GM12878 (cell line): ENCODE measurements around the gene MYH7B. TPM values are rescaled to one million over a fixed set of nuclear protein-coding genes. Genes with fewer than 3 reads are reported as not detected.

Source experiments
- ATAC-seq: fragments of 200-7000 bp; cut with Tn5 transposase; 3 replicates; pipeline ENCODE4 v1.9.1; 2020; ENCODE audit warnings: mild to moderate bottlenecking, moderate library complexity
- BruUV-seq: library from RNA; stranded (reverse); fragments of 400-500 nt; replicated peaks from 2 replicates; lab custom pipeline; 2021; lab: Mats Ljungman, UMichigan
- CTCF ChIA-PET: fragments of 300-600 bp; sonication (Branson Sonifier 250); formaldehyde crosslinking; extraction: SDS; loops from one replicate; lab custom pipeline; 2021; ENCODE audit warnings: inconsistent platforms; lab: Yijun Ruan, JAX
- POLR2A ChIA-PET: fragments of 350-600 bp; formaldehyde crosslinking; extraction: SDS; loops from one replicate; lab custom pipeline; 2021; ENCODE audit warnings: inconsistent platforms; lab: Charles Lee
- RAD21 ChIA-PET: fragments of 300-600 bp; sonication (Branson Sonifier 250); formaldehyde crosslinking; loops from one replicate; lab custom pipeline; 2023; ENCODE audit warnings: antibody characterized with exemption; ENCODE audit not compliant: unreplicated experiment; lab: Charles Lee
- SMC1A ChIA-PET: fragments of 300-600 bp; sonication (Branson Sonifier 250); formaldehyde crosslinking; loops from one replicate; lab custom pipeline; 2023; ENCODE audit not compliant: unreplicated experiment, uncharacterized antibody; lab: Charles Lee
- DNase-seq: peaks from one replicate; pipeline ENCODE4 v3.0.0-alpha.2; 2011; ENCODE audit warnings: low read depth, low spot score
- FAIRE-seq: peaks from 3 replicates; lab custom pipeline; 2011; peaks lifted over from hg19 to GRCh38; lab: Jason Lieb, UNC
- H2AFZ ChIP-seq: 2 replicates; pipeline ENCODE4 v1.6.0; 2011; ENCODE audit warnings: low read depth, low read length, control low read depth; ENCODE audit not compliant: control insufficient read depth
- H3K27ac ChIP-seq: 2 replicates; pipeline ENCODE4 v1.5.1; 2011; ENCODE audit warnings: control low read depth; ENCODE audit not compliant: control insufficient read depth, insufficient read depth
- H3K27me3 ChIP-seq, 2 experiments: replicated peaks in 1 of 2; 2 replicates each; pipeline versions ENCODE4 v1.6.0 to v1.6.1; 2011; ENCODE audit warnings: low read length in 1 of 2; ENCODE audit not compliant: control insufficient read depth in 2 of 2, insufficient read depth in 2 of 2
- H3K36me3 ChIP-seq, 2 experiments: 2 replicates each; pipeline ENCODE4 v1.5.1; 2011; ENCODE audit warnings: low read length in 1 of 2; ENCODE audit not compliant: control insufficient read depth in 2 of 2, insufficient read depth in 2 of 2
- H3K4me1 ChIP-seq: 2 replicates; pipeline ENCODE4 v1.6.1; 2011; ENCODE audit warnings: mild to moderate bottlenecking, low read length, moderate library complexity, mixed read lengths; ENCODE audit not compliant: control insufficient read depth, insufficient read depth
- H3K4me2 ChIP-seq: 2 replicates; pipeline ENCODE4 v1.6.0; 2011; ENCODE audit warnings: control low read depth; ENCODE audit not compliant: control insufficient read depth, insufficient read depth
- H3K4me3 ChIP-seq: fragments of 200-600 bp; sonication (generic); 2 replicates; pipeline ENCODE4 v1.5.1; 2016
- H3K79me2 ChIP-seq: 2 replicates; pipeline ENCODE4 v1.6.0; 2011; ENCODE audit warnings: low read length; ENCODE audit not compliant: control insufficient read depth, insufficient read depth
- H3K9ac ChIP-seq: 2 replicates; pipeline ENCODE4 v1.8.0; 2011; ENCODE audit warnings: low read length, control low read depth, mixed read lengths; ENCODE audit not compliant: control insufficient read depth, insufficient read depth
- H3K9me3 ChIP-seq: replicated peaks from 3 replicates; pipeline ENCODE4 v1.5.1; 2011; ENCODE audit warnings: mild to moderate bottlenecking, low read length; ENCODE audit not compliant: control insufficient read depth, insufficient read depth
- H4K20me1 ChIP-seq: 2 replicates; pipeline ENCODE4 v1.6.0; 2011; ENCODE audit not compliant: control insufficient read depth, insufficient read depth
- ETV6 ChIP-seq, 2 experiments: fragments of 450-650 bp in 1 of 2; IDR thresholded peaks in 1 of 2; conservative IDR thresholded peaks in 1 of 2; 2 replicates each; pipeline ENCODE4 v1.6.1; 2014; ENCODE audit warnings: antibody characterized with exemption in 1 of 2, borderline replicate concordance in 1 of 2, low read depth in 1 of 2, mild to moderate bottlenecking in 1 of 2, moderate library complexity in 1 of 2
- NFIC ChIP-seq: IDR thresholded peaks from 2 replicates; pipeline ENCODE4 v1.6.1; 2012; ENCODE audit warnings: low read depth, mild to moderate bottlenecking, inconsistent platforms, low read length, moderate library complexity
- RUNX3 ChIP-seq: IDR thresholded peaks from 2 replicates; pipeline ENCODE4 v1.6.1; 2012; ENCODE audit warnings: low read length, inconsistent platforms
- ZNF24 ChIP-seq: fragments of 450-650 bp; IDR thresholded peaks from 2 replicates; pipeline ENCODE4 v1.6.1; 2017; ENCODE audit warnings: antibody characterized with exemption, mild to moderate bottlenecking
- ZNF384 ChIP-seq: IDR thresholded peaks from 2 replicates; pipeline ENCODE4 v1.6.1; 2012; ENCODE audit warnings: low read depth, mild to moderate bottlenecking, low read length, improper control_type of control experiment, borderline replicate concordance
- ZZZ3 ChIP-seq: IDR thresholded peaks from 2 replicates; pipeline ENCODE4 v1.6.1; 2011; ENCODE audit warnings: low read depth; ENCODE audit not compliant: control insufficient read depth, insufficient read length
- WGBS: methylation state at CpG from one replicate; pipeline ENCODE4 v1.1.6; 2016; ENCODE audit warnings: low lambda C conversion rate; ENCODE audit not compliant: insufficient replicate concordance, insufficient coverage; ENCODE audit errors: missing lambda C conversion rate; 5-methylcytosine and 5-hydroxymethylcytosine counted together
- in situ Hi-C: fragments of 300-500 bp; cut with MboI; formaldehyde crosslinking; loops from 9 replicates; pipeline ENCODE4 v1.14.3; 2018; ENCODE audit warnings: mixed read lengths
- intact Hi-C: fragments of 100-400 bp; cut with micrococcal nuclease; formaldehyde crosslinking; loops from one replicate; pipeline ENCODE4 v1.14.2; 2022; ENCODE audit not compliant: unreplicated experiment
- polyA plus RNA-seq, 11 experiments: library from polyadenylated mRNA; depleted of rRNA in 4 of 11; unstranded in 6 of 11; stranded (reverse) in 5 of 11; fragments of >200 nt; fragmentation: Nextera tagmentation in 4 of 11; fragmentation: Illumina TruSeq in 1 of 11; extraction: Ambion mirVana in 4 of 11; extraction: Trizol in 1 of 11; gene quantifications; 1 replicate in 1 of 11; 2 replicates in 10 of 11; pipeline versions ENCODE4 v1.2.1 to v1.2.3, GENCODE V29; 2011 to 2016; ENCODE audit warnings: inconsistent platforms in 2 of 11, missing spikeins in 2 of 11, low read depth in 1 of 11
- total RNA-seq, 4 experiments: library from RNA; depleted of rRNA in 3 of 4; stranded (reverse); fragments of >200 nt in 3 of 4; fragmentation: Illumina TruSeq in 1 of 4; extraction: Trizol in 1 of 4; gene quantifications; 2 replicates each; pipeline versions ENCODE4 v1.2.1 to v1.2.3, GENCODE V29; 2013 to 2021
- TF ChIP-seq, protein P1 (sequence below): fragments of 450-650 bp; formaldehyde crosslinking; IDR thresholded peaks from 2 replicates; pipeline ENCODE4 v1.5.0; 2022; ENCODE audit warnings: mild to moderate bottlenecking, missing genetic modification characterization

MYH7B gene
- total and polyA plus RNA-seq, 10 of the 15 experiments (the other 5 are each of a cell fraction or from before 2014, with no cell fraction given) = 0.01 to 0.40 (median 0.20) TPM; not detected in 3

DNA sequence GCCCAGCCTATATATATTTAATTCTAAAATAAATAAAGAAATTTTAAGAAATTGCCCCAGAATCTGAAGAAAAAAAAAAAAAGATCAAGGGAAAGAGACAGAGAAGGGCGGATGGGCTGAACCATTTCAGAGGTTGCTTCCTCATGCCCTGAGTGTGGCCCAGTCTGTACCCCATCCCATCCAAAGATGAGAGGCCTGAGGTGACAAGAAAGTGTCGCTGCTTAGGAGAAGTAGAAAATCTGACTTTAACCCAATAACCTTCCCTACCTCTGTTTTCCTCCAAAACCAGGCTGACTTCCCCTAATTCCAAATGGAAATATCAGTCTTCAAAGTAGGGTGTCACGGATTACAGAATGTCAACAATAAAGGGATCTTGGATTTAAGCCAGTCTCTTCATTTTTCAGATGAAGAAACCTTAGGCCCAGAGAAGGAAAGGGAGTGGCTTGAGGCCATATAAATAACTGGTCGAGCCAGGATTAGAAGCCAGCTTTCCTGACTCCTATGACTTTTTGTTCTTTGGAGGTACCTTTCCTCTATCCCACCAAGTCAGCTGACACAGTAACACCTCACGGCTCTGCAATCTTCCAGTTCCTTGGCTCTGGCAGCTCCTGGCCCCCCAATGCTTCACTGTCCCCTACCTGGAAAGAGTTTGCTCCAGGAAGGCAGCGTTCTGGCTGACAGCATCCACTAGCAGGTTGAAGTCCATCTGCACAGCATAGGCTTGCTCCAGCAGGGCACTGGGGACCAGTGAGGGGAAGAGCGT, 10.2 kb upstream of the MYH7B start:
- Histone ChIP-seq H3K4me3 (no peak overlapping the region), H3K9me3 (no peaks in the 10 kb centered on the region), H3K36me3 (peaks cover 3 to 18% of the 10 kb centered on the region in 2 experiments), H3K79me2 (no peaks in the 10 kb centered on the region), H4K20me1 (no peaks in the 10 kb centered on the region), H3K4me1 (no peaks in the 10 kb centered on the region), H3K9ac (no peak overlapping the region), H3K4me2 (no peak overlapping the region), H2AFZ (no peak overlapping the region), H3K27me3 (no peaks in the 10 kb centered on the region), H3K27ac (no peak overlapping the region)
- ATAC-seq (no peak), FAIRE-seq (no peak), DNase-seq (no peak)
- TF ChIP-seq ETV6 (conservative IDR thresholded peaks at IDR 0.05 in 1 of 2, IDR thresholded peaks at IDR 0.05 in 1 of 2; ENCODE audit: borderline replicate concordance in 1 of 2, low read depth in 1 of 2) = no peak
- no peak for TF ChIP-seq NFIC
- no peak for TF ChIP-seq ZZZ3
- TF ChIP-seq, protein P1, sequence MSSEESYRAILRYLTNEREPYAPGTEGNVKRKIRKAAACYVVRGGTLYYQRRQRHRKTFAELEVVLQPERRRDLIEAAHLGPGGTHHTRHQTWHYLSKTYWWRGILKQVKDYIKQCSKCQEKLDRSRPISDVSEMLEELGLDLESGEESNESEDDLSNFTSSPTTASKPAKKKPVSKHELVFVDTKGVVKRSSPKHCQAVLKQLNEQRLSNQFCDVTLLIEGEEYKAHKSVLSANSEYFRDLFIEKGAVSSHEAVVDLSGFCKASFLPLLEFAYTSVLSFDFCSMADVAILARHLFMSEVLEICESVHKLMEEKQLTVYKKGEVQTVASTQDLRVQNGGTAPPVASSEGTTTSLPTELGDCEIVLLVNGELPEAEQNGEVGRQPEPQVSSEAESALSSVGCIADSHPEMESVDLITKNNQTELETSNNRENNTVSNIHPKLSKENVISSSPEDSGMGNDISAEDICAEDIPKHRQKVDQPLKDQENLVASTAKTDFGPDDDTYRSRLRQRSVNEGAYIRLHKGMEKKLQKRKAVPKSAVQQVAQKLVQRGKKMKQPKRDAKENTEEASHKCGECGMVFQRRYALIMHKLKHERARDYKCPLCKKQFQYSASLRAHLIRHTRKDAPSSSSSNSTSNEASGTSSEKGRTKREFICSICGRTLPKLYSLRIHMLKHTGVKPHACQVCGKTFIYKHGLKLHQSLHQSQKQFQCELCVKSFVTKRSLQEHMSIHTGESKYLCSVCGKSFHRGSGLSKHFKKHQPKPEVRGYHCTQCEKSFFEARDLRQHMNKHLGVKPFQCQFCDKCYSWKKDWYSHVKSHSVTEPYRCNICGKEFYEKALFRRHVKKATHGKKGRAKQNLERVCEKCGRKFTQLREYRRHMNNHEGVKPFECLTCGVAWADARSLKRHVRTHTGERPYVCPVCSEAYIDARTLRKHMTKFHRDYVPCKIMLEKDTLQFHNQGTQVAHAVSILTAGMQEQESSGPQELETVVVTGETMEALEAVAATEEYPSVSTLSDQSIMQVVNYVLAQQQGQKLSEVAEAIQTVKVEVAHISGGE = no peak
- no peak for TF ChIP-seq ZNF24
- TF ChIP-seq ZNF384 = no peak
- no peak for TF ChIP-seq RUNX3
- intact Hi-C loops (no loop called here), in situ Hi-C loops (no loop called here)
- WGBS = over 99% methylated on average over 7 of the region's 7 CpGs
- ChIA-PET SMC1A (no interaction called here), CTCF (no interaction called here), RAD21 (interaction anchor here (1.6 kb wide), 1 partner anchor 70 kb away, joined by 4 read pairs; no protein-coding TSS in a partner anchor), POLR2A (no interaction called here)
- no TSS peak for BruUV-seq
